HCT116 (cell line): Measurements from ENCODE around the gene MMEL1.

Experiments used
- CEBPB ChIP-seq: IDR thresholded peaks from 2 replicates; pipeline ENCODE4 v1.6.1; 2012; ENCODE audit warnings: low read depth
- CTCF ChIP-seq, 3 experiments: fragments of 200-600 bp in 1 of 3; sonication (generic) in 1 of 3; IDR thresholded peaks in 2 of 3; conservative IDR thresholded peaks in 1 of 3; 2 replicates each; pipeline ENCODE4 v1.5.1; 2012 to 2017; ENCODE audit warnings: low read depth in 2 of 3, low read length in 2 of 3, antibody characterized with exemption in 1 of 3, borderline replicate concordance in 1 of 3, control low read depth in 1 of 3, mild to moderate bottlenecking in 1 of 3, mixed read lengths in 1 of 3, mixed run types in 1 of 3, moderate library complexity in 1 of 3; ENCODE audit not compliant: insufficient read depth in 1 of 3
- EZH2phosphoT487 ChIP-seq: fragments of 200-600 bp; IDR thresholded peaks from 2 replicates; pipeline ENCODE4 v1.6.1; 2018; ENCODE audit warnings: antibody characterized with exemption, borderline replicate concordance
- MAX ChIP-seq: IDR thresholded peaks from 2 replicates; pipeline ENCODE4 v1.6.1; 2012
- POLR2A ChIP-seq: IDR thresholded peaks from 2 replicates; pipeline ENCODE4 v1.7.0; 2011; ENCODE audit warnings: borderline replicate concordance; ENCODE audit not compliant: insufficient read depth, insufficient read length; ENCODE audit errors: extremely low read depth
- POLR2AphosphoS5 ChIP-seq: IDR thresholded peaks from 2 replicates; pipeline ENCODE4 v1.6.1; 2011; ENCODE audit warnings: mild to moderate bottlenecking, low read depth, low read length, moderate library complexity
- YY1 ChIP-seq: IDR thresholded peaks from 2 replicates; pipeline ENCODE4 v1.6.1; 2011; ENCODE audit warnings: low read length, low read depth, moderate library complexity, mild to moderate bottlenecking; ENCODE audit not compliant: insufficient replicate concordance; ENCODE audit errors: extremely low read depth

GRCh38 chr1:2584686-2585317, 48.0 kb downstream of the MMEL1 start:
- TF ChIP-seq CTCF (IDR thresholded peaks at IDR 0.05 in 2 of 3, conservative IDR thresholded peaks at IDR 0.05 in 1 of 3; ENCODE audit: borderline replicate concordance in 1 of 3, insufficient read depth in 1 of 3, low read depth in 2 of 3, low read length in 2 of 3): no peak
- TF ChIP-seq POLR2A: no peak
- TF ChIP-seq MAX: no peak
- TF ChIP-seq CEBPB: no peak
- no peak for TF ChIP-seq YY1
- TF ChIP-seq EZH2phosphoT487: no peak
- no peak for TF ChIP-seq POLR2AphosphoS5
